Coronary artery (tissue), 2 donors: ENCODE measurements around the gene RNF166.

ENCODE experiments used
- DNase-seq: peaks from one replicate; pipeline ENCODE4 v3.0.0-alpha.2; 2017; ENCODE audit warnings: low spot score
- H3K27ac ChIP-seq, 2 donors: fragments of 200-600 bp; sonication (generic); one replicate each; pipeline ENCODE4 v1.5.1; 2016 to 2019
- H3K4me3 ChIP-seq: fragments of 200-600 bp; sonication (generic); 2 replicates; pipeline ENCODE4 v1.5.1; 2016; ENCODE audit warnings: mild to moderate bottlenecking, moderate library complexity
- TF ChIP-seq, protein P1 (sequence below): fragments of 200-600 bp; sonication (generic); IDR thresholded peaks from one replicate; pipeline ENCODE4 v1.5.1; 2019; ENCODE audit warnings: antibody characterized with exemption

RNF166 gene

DNA sequence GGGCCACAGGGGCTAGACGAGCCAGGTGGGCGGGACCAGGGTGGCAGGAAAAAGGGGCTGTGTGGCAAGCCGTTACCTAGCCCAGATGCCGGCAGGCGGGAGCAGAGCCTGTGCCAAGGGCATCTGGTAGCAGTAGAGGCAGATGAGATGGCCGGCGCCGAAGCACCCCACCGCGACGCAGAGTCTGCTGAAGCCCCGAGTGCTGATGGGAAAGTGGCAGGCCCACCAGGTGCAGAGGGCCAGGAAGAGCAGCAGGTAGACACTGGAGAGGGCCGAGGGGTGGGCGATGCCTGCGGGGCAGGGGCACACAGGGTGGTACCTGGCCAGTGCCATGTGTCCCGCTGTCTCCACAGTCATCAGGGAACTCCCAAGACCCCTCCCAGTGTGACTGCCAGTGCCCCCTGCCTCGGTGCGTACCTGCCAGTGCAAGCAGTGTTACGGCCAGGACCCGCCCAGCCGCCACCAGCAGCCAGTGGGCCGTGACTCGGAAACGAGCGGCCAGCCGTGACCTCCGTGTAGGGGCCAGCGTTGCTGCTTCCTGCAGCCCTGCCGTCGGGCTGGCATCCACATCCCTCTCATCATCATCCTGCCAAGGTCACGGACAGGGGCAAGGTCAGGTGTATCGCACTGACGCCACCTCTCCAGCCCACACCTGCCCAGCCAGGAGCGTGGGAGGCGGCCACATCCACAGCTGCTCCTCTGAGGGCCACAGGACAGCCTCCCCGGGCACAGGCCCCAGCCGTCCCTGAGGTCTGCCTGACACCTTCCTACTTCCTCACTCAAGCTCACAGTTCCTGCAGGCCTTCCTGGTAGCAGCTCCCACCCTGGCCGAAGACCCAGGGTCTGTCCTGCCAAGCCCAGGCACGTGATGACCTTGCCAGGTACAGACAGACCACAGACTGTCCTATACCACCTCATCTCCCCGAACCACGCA is 32.2 kb upstream of the RNF166 start:
- TF ChIP-seq, protein P1, sequence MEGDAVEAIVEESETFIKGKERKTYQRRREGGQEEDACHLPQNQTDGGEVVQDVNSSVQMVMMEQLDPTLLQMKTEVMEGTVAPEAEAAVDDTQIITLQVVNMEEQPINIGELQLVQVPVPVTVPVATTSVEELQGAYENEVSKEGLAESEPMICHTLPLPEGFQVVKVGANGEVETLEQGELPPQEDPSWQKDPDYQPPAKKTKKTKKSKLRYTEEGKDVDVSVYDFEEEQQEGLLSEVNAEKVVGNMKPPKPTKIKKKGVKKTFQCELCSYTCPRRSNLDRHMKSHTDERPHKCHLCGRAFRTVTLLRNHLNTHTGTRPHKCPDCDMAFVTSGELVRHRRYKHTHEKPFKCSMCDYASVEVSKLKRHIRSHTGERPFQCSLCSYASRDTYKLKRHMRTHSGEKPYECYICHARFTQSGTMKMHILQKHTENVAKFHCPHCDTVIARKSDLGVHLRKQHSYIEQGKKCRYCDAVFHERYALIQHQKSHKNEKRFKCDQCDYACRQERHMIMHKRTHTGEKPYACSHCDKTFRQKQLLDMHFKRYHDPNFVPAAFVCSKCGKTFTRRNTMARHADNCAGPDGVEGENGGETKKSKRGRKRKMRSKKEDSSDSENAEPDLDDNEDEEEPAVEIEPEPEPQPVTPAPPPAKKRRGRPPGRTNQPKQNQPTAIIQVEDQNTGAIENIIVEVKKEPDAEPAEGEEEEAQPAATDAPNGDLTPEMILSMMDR: no peak
- Histone ChIP-seq H3K4me3 (no peak overlapping the region), H3K27ac (no peak overlapping the region)
- DNase-seq: no peak

DNA sequence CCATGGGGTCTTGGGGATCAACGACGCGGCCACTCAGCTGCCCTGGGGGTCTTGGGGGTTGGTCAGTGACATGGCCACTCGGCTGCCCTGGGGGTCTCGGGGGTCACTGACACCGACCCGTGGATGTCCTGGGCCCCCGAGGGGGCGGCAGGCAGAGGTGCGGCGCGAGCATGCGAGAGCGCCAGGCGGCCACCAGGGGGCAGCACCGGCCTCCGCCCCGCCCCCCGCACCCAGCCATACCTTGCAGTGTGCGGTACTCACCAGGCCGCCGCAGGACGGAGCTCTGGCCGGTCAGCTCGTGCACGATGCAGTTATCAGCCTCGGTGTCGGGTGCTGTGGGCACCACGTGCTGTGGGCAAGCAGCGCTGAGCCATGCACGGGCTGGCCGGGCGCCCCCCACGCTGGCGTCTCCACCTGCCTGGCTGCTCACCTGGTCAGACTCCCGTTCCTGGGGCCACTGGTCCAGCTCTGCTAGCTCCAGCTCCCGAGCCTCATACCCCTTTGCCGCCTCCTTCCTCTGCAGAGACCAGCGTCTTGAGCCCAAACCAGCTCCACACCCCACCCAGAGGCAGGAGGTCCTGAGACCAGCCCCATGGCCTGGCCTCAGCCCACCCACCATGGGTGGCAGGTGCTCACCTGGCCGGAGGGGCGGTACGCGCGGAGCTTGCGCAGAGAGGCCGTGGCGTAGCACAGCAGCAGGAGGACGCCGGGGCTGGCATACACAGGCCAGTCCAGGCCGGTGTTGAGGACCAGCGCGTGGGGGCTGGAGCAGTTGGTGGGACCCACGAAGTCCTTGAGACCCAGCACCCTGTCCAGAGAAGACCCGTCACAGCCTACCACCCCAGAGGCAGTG is 31.3 kb upstream of the RNF166 start:
- DNase-seq: no peak
- Histone ChIP-seq H3K27ac (no peak overlapping the region), H3K4me3 (no peak overlapping the region)
- TF ChIP-seq, protein P1: peak; percentile 99

DNA sequence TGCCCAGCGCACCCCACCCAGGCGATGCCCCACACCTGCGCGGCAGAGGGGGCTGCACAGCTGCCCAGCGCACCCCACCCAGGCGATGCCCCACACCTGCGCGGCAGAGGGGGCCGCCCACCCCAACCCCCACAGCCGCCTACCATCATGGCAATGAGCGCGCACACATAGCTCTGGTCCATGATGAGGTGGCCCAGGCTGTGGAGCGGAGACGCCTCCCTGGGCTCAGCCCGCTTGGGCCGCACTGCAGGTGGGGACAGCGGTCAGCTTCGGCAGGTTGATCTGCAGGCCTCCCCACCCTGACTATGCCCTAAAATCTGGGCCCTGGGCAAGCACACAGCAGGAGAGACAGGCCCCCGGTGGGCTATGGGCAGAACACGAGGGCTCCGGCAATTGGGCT is 30.3 kb upstream of the RNF166 start:
- TF ChIP-seq, protein P1: no peak
- Histone ChIP-seq H3K27ac (no peak overlapping the region), H3K4me3 (no peak overlapping the region)
- no peak for DNase-seq

DNA sequence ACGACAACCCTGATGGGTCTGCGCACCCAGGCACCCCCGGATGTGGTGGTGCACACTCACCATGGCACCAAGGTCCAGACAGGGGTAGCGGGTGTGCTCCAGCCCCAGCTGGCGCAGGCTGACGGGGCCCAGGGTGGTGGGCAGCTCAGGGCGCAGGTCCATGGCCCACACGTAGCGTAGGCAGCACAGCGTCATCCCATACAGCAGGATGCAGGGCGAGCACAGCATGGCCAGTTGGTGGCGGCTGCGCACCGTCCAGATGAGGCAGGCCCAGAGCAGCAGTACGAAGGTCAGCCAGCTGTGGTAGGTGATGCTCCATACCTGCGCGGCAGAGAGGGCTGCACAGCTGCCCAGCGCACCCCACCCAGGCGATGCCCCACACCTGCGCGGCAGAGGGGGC is 29.9 kb upstream of the RNF166 start:
- TF ChIP-seq, protein P1: no peak
- no peak for DNase-seq
- Histone ChIP-seq H3K4me3 (no peak overlapping the region), H3K27ac (no peak overlapping the region)

DNA sequence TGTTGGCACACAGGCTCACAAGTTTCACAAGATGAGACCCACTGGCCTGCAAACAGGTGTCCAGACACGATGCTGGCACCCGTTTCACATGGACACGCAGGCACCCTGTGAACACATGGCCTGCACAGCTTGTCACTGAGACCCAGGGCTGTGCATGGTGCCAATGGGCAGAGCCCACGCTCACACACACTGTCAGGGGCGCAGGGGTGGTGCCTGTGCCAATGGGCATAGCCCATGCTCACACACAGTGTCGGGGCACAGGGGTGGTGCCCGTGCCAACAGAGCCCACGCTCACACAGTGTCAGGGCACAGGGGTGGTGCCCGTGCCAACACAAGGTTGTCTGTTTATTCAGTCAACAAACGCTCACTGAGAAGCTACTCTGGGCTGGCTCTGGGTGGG is 29.4 kb upstream of the RNF166 start:
- Histone ChIP-seq H3K27ac (no peak overlapping the region), H3K4me3 (no peak overlapping the region)
- DNase-seq: no peak
- TF ChIP-seq, protein P1: no peak

DNA sequence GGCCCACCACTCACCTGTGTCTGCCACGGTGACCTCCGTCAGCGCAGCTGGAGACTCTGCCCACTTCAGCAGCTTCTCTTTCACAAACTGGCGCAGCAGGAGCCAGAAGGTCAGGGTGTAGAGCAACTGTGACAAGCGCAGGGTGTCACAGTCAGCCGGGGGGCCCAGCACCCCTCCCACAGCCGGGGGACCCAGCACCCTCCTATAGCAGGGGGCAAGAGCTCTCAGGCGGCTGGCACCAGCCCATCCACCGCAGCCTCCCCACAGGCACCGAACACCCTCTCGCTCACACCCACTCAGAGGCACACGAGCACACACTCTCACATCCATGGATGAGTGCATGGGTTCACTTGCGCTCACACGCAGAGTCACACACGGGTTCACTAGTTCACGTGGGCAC is 28.9 kb upstream of the RNF166 start:
- no peak overlapping the region for H3K27ac ChIP-seq
- no peak overlapping the region for H3K4me3 ChIP-seq
- TF ChIP-seq, protein P1: no peak
- no peak for DNase-seq
